Body of pancreas (tissue), 4 donors: Measurements from ENCODE around the gene DIAPH3. TPM values are rescaled to one million over a fixed set of nuclear protein-coding genes. Genes with fewer than 3 reads are reported as not detected.

Experiments used
- ATAC-seq: fragments of 150-250 bp; one replicate; pipeline ENCODE4 v1.9.1; 2016
- DNase-seq, 4 donors: peaks; one replicate each; pipeline ENCODE4 v3.0.0-alpha.2; 2019
- H3K27ac ChIP-seq, 4 donors: fragments of 200-600 bp; sonication (generic); 1 replicate in 3 of 4; 2 replicates in 1 of 4; pipeline versions ENCODE4 v1.5.1 to v1.6.1; 2016 to 2019; ENCODE audit warnings: mild to moderate bottlenecking in 1 of 4, mixed read lengths in 1 of 4, moderate library complexity in 1 of 4
- H3K27me3 ChIP-seq, 2 donors: fragments of 200-600 bp; sonication (generic); one replicate each; pipeline ENCODE4 v1.6.0; 2016; ENCODE audit warnings: mild to moderate bottlenecking in 1 of 2
- H3K36me3 ChIP-seq, 2 donors: fragments of 200-600 bp; sonication (generic); replicated peaks in 1 of 2; 2 replicates each; pipeline ENCODE4 v1.5.1; 2016; ENCODE audit warnings: low read depth in 2 of 2; ENCODE audit not compliant: insufficient read depth in 1 of 2
- H3K4me1 ChIP-seq: fragments of 200-600 bp; sonication (generic); one replicate; pipeline ENCODE4 v1.6.0; 2016
- H3K4me3 ChIP-seq, 2 donors: fragments of 200-600 bp; sonication (generic); 1 replicate in 1 of 2; 2 replicates in 1 of 2; pipeline ENCODE4 v1.5.1; 2016 to 2019
- H3K9me3 ChIP-seq, 3 donors: fragments of 200-600 bp; sonication (generic); 1 replicate in 2 of 3; 2 replicates in 1 of 3; pipeline ENCODE4 v1.5.1; 2016
- POLR2A ChIP-seq, 3 donors: fragments of 450-650 bp; IDR thresholded peaks; one replicate each; pipeline ENCODE4 v1.6.1; 2016; ENCODE audit warnings: antibody characterized with exemption in 3 of 3, mild to moderate bottlenecking in 2 of 3
- WGBS, 2 donors: methylation state at CpG; one replicate each; pipeline ENCODE4 v1.1.5; 2017; 5-methylcytosine and 5-hydroxymethylcytosine counted together
- intact Hi-C: fragments of 100-400 bp; cut with DNase I; formaldehyde crosslinking; loops from one replicate; pipeline ENCODE4 v1.15.1; 2023
- total RNA-seq, 2 donors: library from RNA; depleted of rRNA; stranded (reverse); fragments of >200 nt; gene quantifications; one replicate each; pipeline ENCODE4 v1.1.0, GENCODE V29; 2016
- TF ChIP-seq, protein P1 (sequence below), 7 experiments: fragments of 450-650 bp in 4 of 7; fragments of 200-600 bp in 3 of 7; sonication (generic) in 3 of 7; IDR thresholded peaks; one replicate each; pipeline ENCODE4 v1.5.1; 2016 to 2019; ENCODE audit warnings: antibody characterized with exemption in 7 of 7

Gene DIAPH3
- total RNA-seq, 2 donors from 2014 or later: 0.33 to 0.78 TPM

DNA sequence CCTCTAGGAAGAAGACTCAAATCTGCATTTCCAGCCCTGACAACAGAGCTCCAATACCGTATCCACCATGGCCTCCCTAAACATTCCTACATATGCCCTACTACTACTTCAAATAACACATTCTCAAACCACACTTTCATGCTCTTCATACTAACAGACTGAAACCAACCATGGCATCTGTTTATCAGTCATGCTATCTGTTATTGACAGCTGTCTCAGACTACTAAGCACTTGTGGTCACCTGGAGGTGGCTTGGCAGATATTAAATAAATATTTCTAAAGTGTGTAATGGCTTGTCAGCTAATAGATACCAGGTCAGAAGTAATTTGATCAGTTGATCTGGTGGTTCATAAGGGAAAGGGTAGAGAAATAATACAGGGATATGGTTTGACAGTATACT lies 489.1 kb downstream of the DIAPH3 start:
- Histone ChIP-seq H3K4me3 (no peak overlapping the region), H3K27ac (no peak overlapping the region), H3K27me3 (no peaks in the 10 kb centered on the region), H3K36me3 (no peaks in the 10 kb centered on the region), H3K4me1 (peaks cover 14% of the 10 kb centered on the region), H3K9me3 (no peaks in the 10 kb centered on the region)
- DNase-seq (no peak), ATAC-seq (no peak)
- no peak for TF ChIP-seq POLR2A (IDR thresholded peaks at IDR 0.05)
- TF ChIP-seq, protein P1, sequence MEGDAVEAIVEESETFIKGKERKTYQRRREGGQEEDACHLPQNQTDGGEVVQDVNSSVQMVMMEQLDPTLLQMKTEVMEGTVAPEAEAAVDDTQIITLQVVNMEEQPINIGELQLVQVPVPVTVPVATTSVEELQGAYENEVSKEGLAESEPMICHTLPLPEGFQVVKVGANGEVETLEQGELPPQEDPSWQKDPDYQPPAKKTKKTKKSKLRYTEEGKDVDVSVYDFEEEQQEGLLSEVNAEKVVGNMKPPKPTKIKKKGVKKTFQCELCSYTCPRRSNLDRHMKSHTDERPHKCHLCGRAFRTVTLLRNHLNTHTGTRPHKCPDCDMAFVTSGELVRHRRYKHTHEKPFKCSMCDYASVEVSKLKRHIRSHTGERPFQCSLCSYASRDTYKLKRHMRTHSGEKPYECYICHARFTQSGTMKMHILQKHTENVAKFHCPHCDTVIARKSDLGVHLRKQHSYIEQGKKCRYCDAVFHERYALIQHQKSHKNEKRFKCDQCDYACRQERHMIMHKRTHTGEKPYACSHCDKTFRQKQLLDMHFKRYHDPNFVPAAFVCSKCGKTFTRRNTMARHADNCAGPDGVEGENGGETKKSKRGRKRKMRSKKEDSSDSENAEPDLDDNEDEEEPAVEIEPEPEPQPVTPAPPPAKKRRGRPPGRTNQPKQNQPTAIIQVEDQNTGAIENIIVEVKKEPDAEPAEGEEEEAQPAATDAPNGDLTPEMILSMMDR (IDR thresholded peaks at IDR 0.05): no peak
- intact Hi-C loops: loop anchor here (5.0 kb wide), 1 partner anchor 277 kb away; no protein-coding TSS in a partner anchor
- WGBS, 2 donors: 94 to 100% methylated on average over 1 of the region's 1 CpG

DNA sequence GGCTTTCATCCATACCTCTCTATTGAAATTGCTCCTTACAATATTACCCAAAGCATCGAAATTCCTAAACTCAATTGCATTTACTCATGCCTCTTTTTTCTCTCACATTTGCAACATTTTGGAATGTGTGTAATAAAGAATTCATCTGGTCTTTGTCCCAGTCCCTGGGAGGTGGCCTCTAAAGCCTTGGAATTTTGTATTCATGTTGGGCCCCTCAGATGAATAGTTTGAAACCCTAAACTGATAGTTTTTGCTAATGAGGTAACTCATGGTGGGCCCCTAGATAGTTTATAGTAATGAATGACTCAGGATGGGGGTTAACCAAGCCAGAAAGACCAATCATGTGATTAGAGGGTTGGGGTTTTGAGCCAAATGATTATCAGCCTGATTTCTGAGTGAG lies 490.4 kb downstream of the DIAPH3 start:
- WGBS, 2 donors: 63 to 68% methylated on average over 1 of the region's 1 CpG
- Histone ChIP-seq H3K27me3 (no peaks in the 10 kb centered on the region), H3K27ac (no peak overlapping the region), H3K4me3 (no peak overlapping the region), H3K36me3 (no peaks in the 10 kb centered on the region), H3K4me1 (peaks cover 14% of the 10 kb centered on the region), H3K9me3 (no peaks in the 10 kb centered on the region)
- no peak for DNase-seq
- no peak for ATAC-seq
- intact Hi-C loops: loop anchor here (5.0 kb wide), 1 partner anchor 276 kb away; no protein-coding TSS in a partner anchor
- TF ChIP-seq POLR2A (IDR thresholded peaks at IDR 0.05): no peak
- TF ChIP-seq, protein P1 (IDR thresholded peaks at IDR 0.05): no peak

DNA sequence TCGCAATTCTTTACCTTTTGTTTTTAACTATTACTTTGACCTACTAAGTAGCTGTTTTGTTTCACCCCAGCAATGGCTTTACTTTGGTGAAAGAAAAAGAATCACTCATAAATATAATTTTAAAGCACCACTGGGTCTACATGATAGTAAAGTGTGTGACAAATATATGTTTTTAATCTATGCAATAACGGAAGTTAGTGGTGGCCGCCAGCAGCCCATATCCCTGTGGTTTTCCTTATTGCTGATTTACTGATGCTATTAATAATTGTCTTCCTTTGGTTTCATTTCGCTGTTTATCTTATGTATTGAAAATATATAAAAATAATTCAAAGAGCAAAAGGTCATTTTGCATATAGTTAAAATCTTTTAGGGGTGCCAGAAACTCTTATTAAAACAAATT lies 491.3 kb downstream of the DIAPH3 start:
- Histone ChIP-seq H3K4me3 (no peak overlapping the region), H3K27me3 (no peaks in the 10 kb centered on the region), H3K36me3 (no peaks in the 10 kb centered on the region), H3K27ac (no peak overlapping the region), H3K4me1 (peaks cover 8% of the 10 kb centered on the region), H3K9me3 (no peaks in the 10 kb centered on the region)
- DNase-seq: no peak
- WGBS, 2 donors: 67 to 90% methylated on average over 4 of the region's 4 CpGs
- no peak for ATAC-seq
- intact Hi-C loops: loop anchor here (5.0 kb wide), 1 partner anchor 275 kb away; no protein-coding TSS in a partner anchor
- TF ChIP-seq POLR2A (IDR thresholded peaks at IDR 0.05): no peak
- TF ChIP-seq, protein P1 (IDR thresholded peaks at IDR 0.05): no peak

DNA sequence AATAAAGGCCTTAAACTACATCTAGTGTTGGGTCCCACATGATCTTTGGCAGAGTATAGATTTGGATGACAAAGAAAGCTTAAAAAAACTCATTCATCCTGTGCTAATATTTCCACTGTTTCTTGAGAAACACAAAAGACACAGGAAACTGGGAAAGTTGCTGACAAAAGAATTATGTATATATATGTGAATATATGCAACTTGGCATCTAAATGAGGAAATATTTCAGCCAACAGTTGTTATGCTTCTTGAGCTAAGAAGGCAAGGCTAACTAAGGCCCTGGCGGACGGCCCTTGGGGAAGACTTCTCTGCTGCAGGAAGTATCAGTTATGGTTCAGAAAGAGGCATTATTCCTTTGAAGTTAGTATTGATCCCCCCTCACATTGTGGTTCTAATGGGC lies 491.8 kb downstream of the DIAPH3 start:
- Histone ChIP-seq H3K27ac (no peak overlapping the region), H3K36me3 (no peaks in the 10 kb centered on the region), H3K9me3 (no peaks in the 10 kb centered on the region), H3K4me1 (peaks cover 10% of the 10 kb centered on the region), H3K4me3 (no peak overlapping the region), H3K27me3 (no peaks in the 10 kb centered on the region)
- WGBS, 2 donors: 88 to 90% methylated on average over 2 of the region's 2 CpGs
- TF ChIP-seq POLR2A (IDR thresholded peaks at IDR 0.05): no peak
- TF ChIP-seq, protein P1 (IDR thresholded peaks at IDR 0.05): no peak
- DNase-seq: no peak
- no peak for ATAC-seq
- intact Hi-C loops: loop anchor here (5.0 kb wide), 1 partner anchor 275 kb away; no protein-coding TSS in a partner anchor

DNA sequence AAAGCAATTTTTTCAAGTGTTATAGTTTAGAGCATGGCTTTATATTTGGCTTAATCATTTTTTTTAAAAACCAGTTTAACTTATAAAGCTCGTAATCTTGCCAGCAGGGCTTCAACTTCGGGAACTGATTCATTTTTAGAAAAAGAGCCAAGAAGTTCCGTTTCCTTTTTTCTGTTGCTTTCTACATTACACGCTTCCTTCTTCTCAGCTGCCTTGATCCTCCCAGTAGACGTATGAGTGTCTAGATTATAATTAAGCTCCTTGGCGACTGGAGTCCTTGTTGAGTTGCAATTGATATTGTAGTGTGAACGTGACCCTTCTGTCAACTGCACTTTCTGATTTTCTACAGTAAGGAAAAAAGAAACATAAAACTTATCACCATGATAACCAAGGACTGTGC lies 497.2 kb downstream of the DIAPH3 start:
- WGBS, 2 donors: 30 to 41% methylated on average over 7 of the region's 7 CpGs
- Histone ChIP-seq H3K4me1 (peaks cover 8% of the 10 kb centered on the region), H3K4me3 (no peak overlapping the region), H3K27me3 (no peaks in the 10 kb centered on the region), H3K27ac (peak overlapping the region in 1 of 4 donors; percentile 3), H3K36me3 (no peaks in the 10 kb centered on the region), H3K9me3 (no peaks in the 10 kb centered on the region)
- TF ChIP-seq, protein P1 (IDR thresholded peaks at IDR 0.05): no peak
- TF ChIP-seq POLR2A (IDR thresholded peaks at IDR 0.05): no peak
- DNase-seq (no peak), ATAC-seq (peak; percentile 27)
- intact Hi-C loops: no loop called here
